Subcutaneous adipose tissue (tissue), 4 donors: ENCODE data around the gene SKIC2. TPM values are rescaled to one million over a fixed set of nuclear protein-coding genes. Genes with fewer than 3 reads are reported as not detected.

Experiments
- CTCF ChIP-seq: fragments of 450-650 bp; IDR thresholded peaks from one replicate; pipeline ENCODE4 v1.5.1; 2016; ENCODE audit warnings: low read depth, mild to moderate bottlenecking, control low read depth, antibody characterized with exemption, moderate library complexity
- total RNA-seq, 4 donors: library from RNA; depleted of rRNA; stranded (reverse); fragments of >200 nt; gene quantifications; one replicate each; pipeline ENCODE4 v1.1.0, GENCODE V29; 2016

The SKIC2 gene
- total RNA-seq, 4 donors from 2014 or later: 16.1 to 44.6 (median 32.2) TPM

GRCh38 chr6:31966997-31967925 is 8.3 kb downstream of the SKIC2 start:
- TF ChIP-seq CTCF: no peak

GRCh38 chr6:31967926-31968320 is 8.9 kb downstream of the SKIC2 start:
- no peak for TF ChIP-seq CTCF

GRCh38 chr6:31968326-31968725 is 9.4 kb downstream of the SKIC2 start:
- no peak for TF ChIP-seq CTCF

- no peak for TF ChIP-seq CTCF
Measured at GRCh38 chr6:31968791-31969711, 10.1 kb downstream of the SKIC2 start.

- TF ChIP-seq CTCF: no peak
Measured at GRCh38 chr6:31969712-31970603, 11.0 kb downstream of the SKIC2 start.

GRCh38 chr6:31970604-31971271 is 11.8 kb downstream of the SKIC2 start:
- no peak for TF ChIP-seq CTCF
